GM23338 (cell line): Measurements from ENCODE around the gene PSMD12.
"Not testable (repeated sequence)": the region's sequence is repeated elsewhere in the genome, so short reads cannot be mapped to it uniquely, and the experiment has no call there.

Experiments used
- EZH2 ChIP-seq: fragments of 200-600 bp; sonication (generic); IDR thresholded peaks from one replicate; pipeline ENCODE4 v1.8.0; 2017; ENCODE audit warnings: antibody characterized with exemption, mild to moderate bottlenecking, low read depth; ENCODE audit not compliant: unreplicated experiment
- TF ChIP-seq, protein P1 (sequence below), 2 experiments: fragments of 200-600 bp in 1 of 2; sonication (generic) in 1 of 2; conservative IDR thresholded peaks; 2 replicates each; pipeline versions ENCODE4 v1.5.1 to v1.6.1; 2016 to 2017; ENCODE audit warnings: antibody characterized with exemption in 2 of 2, low read depth in 2 of 2, mild to moderate bottlenecking in 2 of 2, moderate library complexity in 1 of 2

DNA sequence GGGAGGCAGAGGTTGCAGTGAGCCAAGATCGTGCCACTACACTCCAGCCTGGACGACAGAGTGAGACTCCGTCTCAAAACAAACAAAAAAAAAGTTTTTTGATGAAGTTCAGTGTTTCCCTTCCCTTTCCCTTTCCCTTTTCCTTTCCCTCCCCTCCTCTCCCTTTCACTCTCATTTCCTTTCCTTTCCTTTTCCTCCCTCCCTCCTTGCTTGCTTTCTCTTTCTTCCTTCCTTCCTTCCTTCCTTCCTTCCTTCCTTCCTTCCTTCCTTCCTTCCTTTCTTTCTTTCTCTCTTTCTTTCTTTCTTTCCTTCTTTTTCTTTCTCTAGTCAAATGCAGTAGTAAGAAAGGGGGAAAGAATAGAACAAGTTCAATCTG lies 42.1 kb upstream of the PSMD12 start:
- TF ChIP-seq, protein P1, sequence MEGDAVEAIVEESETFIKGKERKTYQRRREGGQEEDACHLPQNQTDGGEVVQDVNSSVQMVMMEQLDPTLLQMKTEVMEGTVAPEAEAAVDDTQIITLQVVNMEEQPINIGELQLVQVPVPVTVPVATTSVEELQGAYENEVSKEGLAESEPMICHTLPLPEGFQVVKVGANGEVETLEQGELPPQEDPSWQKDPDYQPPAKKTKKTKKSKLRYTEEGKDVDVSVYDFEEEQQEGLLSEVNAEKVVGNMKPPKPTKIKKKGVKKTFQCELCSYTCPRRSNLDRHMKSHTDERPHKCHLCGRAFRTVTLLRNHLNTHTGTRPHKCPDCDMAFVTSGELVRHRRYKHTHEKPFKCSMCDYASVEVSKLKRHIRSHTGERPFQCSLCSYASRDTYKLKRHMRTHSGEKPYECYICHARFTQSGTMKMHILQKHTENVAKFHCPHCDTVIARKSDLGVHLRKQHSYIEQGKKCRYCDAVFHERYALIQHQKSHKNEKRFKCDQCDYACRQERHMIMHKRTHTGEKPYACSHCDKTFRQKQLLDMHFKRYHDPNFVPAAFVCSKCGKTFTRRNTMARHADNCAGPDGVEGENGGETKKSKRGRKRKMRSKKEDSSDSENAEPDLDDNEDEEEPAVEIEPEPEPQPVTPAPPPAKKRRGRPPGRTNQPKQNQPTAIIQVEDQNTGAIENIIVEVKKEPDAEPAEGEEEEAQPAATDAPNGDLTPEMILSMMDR (conservative IDR thresholded peaks at IDR 0.05; ENCODE audit: low read depth in 2 of 2), result not testable (repeated sequence)
- TF ChIP-seq EZH2, result not testable (repeated sequence)
